Mesothelial cell of epicardium (in vitro differentiated cells): ENCODE results near the gene AGFG1. TPM values are rescaled to one million over a fixed set of nuclear protein-coding genes. Genes with fewer than 3 reads are reported as not detected.

Experiments
- DNase-seq, 2 experiments: peaks; one replicate each; pipeline ENCODE4 v3.0.0; 2021; ENCODE audit warnings: low spot score in 2 of 2; ENCODE audit not compliant: unreplicated experiment in 2 of 2
- H3K27ac Mint-ChIP-seq: 2 replicates; pipeline ENCODE4 v1.8.0; 2021; ENCODE audit warnings: mixed read lengths
- H3K27me3 Mint-ChIP-seq: 2 replicates; pipeline ENCODE4 v1.8.0; 2021; ENCODE audit warnings: low read depth, mixed read lengths
- H3K36me3 Mint-ChIP-seq: 2 replicates; pipeline ENCODE4 v1.8.0; 2021; ENCODE audit warnings: mixed read lengths
- H3K4me1 Mint-ChIP-seq: 2 replicates; pipeline ENCODE4 v1.8.0; 2021; ENCODE audit warnings: mixed read lengths
- H3K4me3 Mint-ChIP-seq: 2 replicates; pipeline ENCODE4 v1.8.0; 2021; ENCODE audit warnings: mild to moderate bottlenecking, moderate library complexity, mixed read lengths
- H3K9me3 Mint-ChIP-seq: 2 replicates; pipeline ENCODE4 v1.8.0; 2021; ENCODE audit warnings: mixed read lengths
- microRNA-seq: library from miRNA; unstranded; fragments of <30 nt; microRNA quantifications from one replicate; pipeline ENCODE4 v1.2.0, GENCODE V29; 2021; ENCODE audit warnings: inconsistent platforms, mixed read lengths
- total RNA-seq: library from RNA; stranded (reverse); gene quantifications from 3 replicates; pipeline ENCODE4 v1.2.1, GENCODE V29; 2021
- TF ChIP-seq, protein P1 (sequence below): fragments of 200-600 bp; sonication (generic); IDR thresholded peaks from one replicate; pipeline ENCODE4 v1.5.0; 2021; ENCODE audit warnings: antibody characterized with exemption; ENCODE audit not compliant: unreplicated experiment

Gene AGFG1
- total RNA-seq, 1 donor from 2014 or later, result 59.3 TPM

DNA sequence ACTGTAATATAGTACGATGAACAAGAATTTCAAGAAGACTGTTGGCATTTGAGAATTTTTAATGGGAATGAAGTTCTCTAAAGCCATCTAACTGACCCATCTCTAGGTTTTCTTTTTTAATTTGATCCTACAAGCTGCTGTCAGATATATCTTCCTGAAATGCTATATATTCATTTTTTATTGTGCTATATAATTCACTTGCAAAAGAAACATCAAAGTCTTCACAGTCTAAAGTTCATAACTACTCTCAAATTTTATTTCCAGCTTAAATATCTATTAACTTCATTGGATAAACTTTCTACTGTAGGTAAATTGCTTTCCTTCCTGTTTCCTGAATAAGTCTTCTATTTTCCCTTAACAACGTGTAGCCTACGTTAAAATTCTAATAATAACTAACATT is 130.4 kb downstream of the AGFG1 start:
- H3K4me1 Mint-ChIP-seq, result peaks cover 3% of the 10 kb centered on the region
- H3K36me3 Mint-ChIP-seq, result no peaks in the 10 kb centered on the region
- TF ChIP-seq, protein P1, sequence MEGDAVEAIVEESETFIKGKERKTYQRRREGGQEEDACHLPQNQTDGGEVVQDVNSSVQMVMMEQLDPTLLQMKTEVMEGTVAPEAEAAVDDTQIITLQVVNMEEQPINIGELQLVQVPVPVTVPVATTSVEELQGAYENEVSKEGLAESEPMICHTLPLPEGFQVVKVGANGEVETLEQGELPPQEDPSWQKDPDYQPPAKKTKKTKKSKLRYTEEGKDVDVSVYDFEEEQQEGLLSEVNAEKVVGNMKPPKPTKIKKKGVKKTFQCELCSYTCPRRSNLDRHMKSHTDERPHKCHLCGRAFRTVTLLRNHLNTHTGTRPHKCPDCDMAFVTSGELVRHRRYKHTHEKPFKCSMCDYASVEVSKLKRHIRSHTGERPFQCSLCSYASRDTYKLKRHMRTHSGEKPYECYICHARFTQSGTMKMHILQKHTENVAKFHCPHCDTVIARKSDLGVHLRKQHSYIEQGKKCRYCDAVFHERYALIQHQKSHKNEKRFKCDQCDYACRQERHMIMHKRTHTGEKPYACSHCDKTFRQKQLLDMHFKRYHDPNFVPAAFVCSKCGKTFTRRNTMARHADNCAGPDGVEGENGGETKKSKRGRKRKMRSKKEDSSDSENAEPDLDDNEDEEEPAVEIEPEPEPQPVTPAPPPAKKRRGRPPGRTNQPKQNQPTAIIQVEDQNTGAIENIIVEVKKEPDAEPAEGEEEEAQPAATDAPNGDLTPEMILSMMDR, result no peak
- no peaks in the 10 kb centered on the region for H3K27me3 Mint-ChIP-seq
- H3K9me3 Mint-ChIP-seq, result no peaks in the 10 kb centered on the region
- H3K4me3 Mint-ChIP-seq, result no peak overlapping the region
- DNase-seq, result no peak
- H3K27ac Mint-ChIP-seq, result no peak overlapping the region

DNA sequence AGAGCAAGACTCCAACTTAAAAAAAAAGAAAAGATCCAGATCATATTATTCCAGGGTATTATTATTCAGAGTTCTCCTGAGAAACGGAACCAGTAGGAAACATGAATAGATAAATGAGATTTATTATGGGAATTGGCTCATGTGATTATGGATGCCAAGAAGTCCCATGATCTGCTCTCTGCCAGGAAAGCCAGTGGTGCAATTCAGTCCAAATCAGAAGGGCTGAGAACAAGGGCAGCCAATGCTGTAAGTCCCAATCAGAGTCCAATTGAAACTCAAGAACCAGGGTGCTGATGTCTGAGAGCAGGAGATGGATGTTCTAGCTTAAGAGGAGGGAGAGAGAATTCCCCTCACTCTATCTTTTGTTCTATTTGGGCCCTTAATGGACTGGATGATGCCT is 134.5 kb downstream of the AGFG1 start:
- Mint-ChIP-seq H3K27me3 (no peaks in the 10 kb centered on the region), H3K36me3 (no peaks in the 10 kb centered on the region), H3K27ac (no peak overlapping the region), H3K4me3 (no peak overlapping the region), H3K4me1 (no peaks in the 10 kb centered on the region), H3K9me3 (no peaks in the 10 kb centered on the region)
- TF ChIP-seq, protein P1, result no peak
- DNase-seq, result no peak

DNA sequence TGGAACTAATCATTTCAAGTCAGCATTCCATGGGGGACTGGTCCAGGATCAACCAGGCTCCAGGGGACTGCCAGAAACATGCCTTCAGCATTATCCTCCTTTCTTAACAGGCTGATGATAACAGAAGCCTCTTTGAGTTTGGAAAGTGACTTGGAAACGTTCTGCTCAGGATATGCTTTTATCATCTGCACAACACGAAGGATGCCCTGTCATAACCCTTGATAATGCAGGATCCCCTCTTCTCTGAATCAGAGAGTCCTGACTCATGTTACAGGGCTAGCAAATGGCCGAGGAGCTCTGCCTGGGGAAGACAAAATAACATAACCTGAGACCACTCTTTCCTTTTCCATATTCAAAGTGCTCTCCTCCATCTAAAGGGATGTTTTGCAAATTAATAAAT is 136.0 kb downstream of the AGFG1 start:
- no peak overlapping the region for H3K4me3 Mint-ChIP-seq
- no peaks in the 10 kb centered on the region for H3K4me1 Mint-ChIP-seq
- H3K9me3 Mint-ChIP-seq, result no peaks in the 10 kb centered on the region
- no peak overlapping the region for H3K27ac Mint-ChIP-seq
- no peak for DNase-seq
- TF ChIP-seq, protein P1, result no peak
- H3K36me3 Mint-ChIP-seq, result no peaks in the 10 kb centered on the region
- H3K27me3 Mint-ChIP-seq, result no peaks in the 10 kb centered on the region

DNA sequence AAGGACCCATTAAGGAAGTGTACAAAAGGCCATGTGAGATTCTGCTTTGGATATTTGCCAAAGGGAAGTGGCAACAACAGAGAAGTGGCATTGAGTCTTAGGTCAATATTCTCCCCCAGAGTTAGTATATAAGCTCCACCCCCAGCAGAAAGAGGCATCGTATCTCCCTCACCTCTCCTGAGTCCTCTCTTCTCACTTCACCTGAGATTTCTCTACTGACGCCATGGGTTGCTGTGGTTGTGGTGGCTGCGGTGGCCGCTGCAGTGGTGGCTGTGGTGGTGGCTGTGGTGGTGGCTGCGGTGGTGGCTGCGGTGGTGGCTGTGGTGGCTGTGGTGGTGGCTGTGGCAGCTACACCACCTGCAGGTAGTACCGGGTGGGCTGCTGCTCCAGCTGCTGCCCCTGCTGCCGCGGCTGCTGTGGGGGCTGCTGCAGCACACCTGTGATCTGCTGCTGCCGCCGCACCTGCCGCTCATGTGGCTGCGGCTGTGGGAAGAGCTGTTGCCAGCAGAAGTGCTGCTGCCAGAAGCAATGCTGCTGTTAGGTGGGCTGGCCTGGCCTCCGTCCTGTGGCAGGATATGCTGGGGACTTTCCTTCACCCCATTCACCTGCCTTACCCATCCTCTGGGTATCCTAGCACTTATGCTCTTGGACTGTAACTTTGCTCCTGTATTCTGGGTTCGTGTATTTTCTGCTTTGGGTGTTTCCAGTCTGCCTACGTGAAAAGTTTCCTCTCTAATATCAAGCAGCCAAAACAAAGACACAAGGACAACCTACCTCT is 136.8 kb downstream of the AGFG1 start:
- H3K36me3 Mint-ChIP-seq, result no peaks in the 10 kb centered on the region
- no peak overlapping the region for H3K27ac Mint-ChIP-seq
- DNase-seq, result no peak
- TF ChIP-seq, protein P1, result no peak
- H3K9me3 Mint-ChIP-seq, result no peaks in the 10 kb centered on the region
- no peaks in the 10 kb centered on the region for H3K27me3 Mint-ChIP-seq
- H3K4me3 Mint-ChIP-seq, result no peak overlapping the region
- no peaks in the 10 kb centered on the region for H3K4me1 Mint-ChIP-seq

DNA sequence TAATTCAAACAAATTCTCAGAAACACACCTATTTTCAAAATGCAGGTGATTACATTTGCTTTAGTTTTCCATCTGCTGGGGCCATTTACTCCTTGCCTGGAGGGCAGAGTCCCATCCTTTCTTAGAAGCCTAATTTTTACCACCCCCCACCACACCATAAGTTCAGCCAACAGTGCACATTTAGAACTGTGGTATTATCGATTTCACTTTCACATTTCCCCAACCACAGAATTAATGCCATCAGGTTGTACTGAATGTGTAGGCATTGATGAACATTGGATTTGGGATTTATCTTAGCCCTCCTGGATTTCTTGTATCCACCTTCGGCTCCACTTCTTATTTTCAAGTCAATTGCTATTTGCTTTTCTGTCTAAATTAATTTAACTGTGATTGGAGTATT is 138.2 kb downstream of the AGFG1 start:
- H3K36me3 Mint-ChIP-seq, result no peaks in the 10 kb centered on the region
- H3K9me3 Mint-ChIP-seq, result no peaks in the 10 kb centered on the region
- TF ChIP-seq, protein P1, result no peak
- H3K27ac Mint-ChIP-seq, result no peak overlapping the region
- no peaks in the 10 kb centered on the region for H3K4me1 Mint-ChIP-seq
- DNase-seq, result no peak
- H3K27me3 Mint-ChIP-seq, result no peaks in the 10 kb centered on the region
- no peak overlapping the region for H3K4me3 Mint-ChIP-seq

Small RNAs within 50 kb of the gene (microRNA-seq; reads per million reads assigned to microRNA genes)
- not detected for gene MIR5703

Other genes with a start within 250 kb of the AGFG1 start
- gene MFF, start 146.9 kb upstream of the AGFG1 start, total RNA-seq, result 90.2 to 93.9 TPM (median 93.3 TPM) in 3 replicates
- gene TM4SF20, start 92.8 kb upstream of the AGFG1 start, total RNA-seq, result not detected in 3 replicates
- gene SCYGR1, start 84.2 kb upstream of the AGFG1 start, total RNA-seq, result not detected in 3 replicates
- not detected in 3 replicates for gene SCYGR2, start 126.7 kb downstream of the AGFG1 start, total RNA-seq
- gene SCYGR3, start 142.7 kb downstream of the AGFG1 start, total RNA-seq, result not detected in 3 replicates
- not detected in 3 replicates for gene SCYGR4, start 145.3 kb downstream of the AGFG1 start, total RNA-seq
- not detected in 3 replicates for gene SCYGR5, start 194.6 kb downstream of the AGFG1 start, total RNA-seq
- gene SLC19A3, start 245.9 kb downstream of the AGFG1 start, total RNA-seq, result 11.3 to 11.9 TPM (median 11.4 TPM) in 3 replicates